Gastroesophageal sphincter (tissue), 4 donors: ENCODE data around the gene CCNB3. TPM values are rescaled to one million over a fixed set of nuclear protein-coding genes. Genes with fewer than 3 reads are reported as not detected.

Experiments
- ATAC-seq: fragments of 150-250 bp; one replicate; pipeline ENCODE4 v1.9.1; 2016; ENCODE audit warnings: mild to moderate bottlenecking, moderate library complexity
- H3K27ac ChIP-seq, 4 donors: fragments of 200-600 bp; sonication (generic) in 3 of 4; 1 replicate in 3 of 4; 2 replicates in 1 of 4; pipeline ENCODE4 v1.5.1; 2016 to 2019
- H3K27me3 ChIP-seq: fragments of 200-600 bp; sonication (generic); one replicate; pipeline ENCODE4 v1.5.1; 2019
- H3K36me3 ChIP-seq, 2 donors: fragments of 200-600 bp; sonication (generic); one replicate each; pipeline ENCODE4 v1.5.1; 2019; ENCODE audit warnings: control low read depth in 1 of 2
- H3K4me1 ChIP-seq, 3 donors: fragments of 200-600 bp; sonication (generic); 1 replicate in 2 of 3; 2 replicates in 1 of 3; pipeline ENCODE4 v1.5.1; 2016 to 2019; ENCODE audit warnings: control low read depth in 2 of 3
- H3K4me3 ChIP-seq, 2 donors: fragments of 200-600 bp; sonication (generic); one replicate each; pipeline ENCODE4 v1.5.1; 2019; ENCODE audit warnings: mild to moderate bottlenecking in 1 of 2, moderate library complexity in 1 of 2
- H3K9me3 ChIP-seq, 3 donors: fragments of 200-600 bp; sonication (generic); one replicate each; pipeline ENCODE4 v1.5.1; 2017 to 2019; ENCODE audit warnings: control low read depth in 2 of 3
- EP300 ChIP-seq: sonication (generic); formaldehyde crosslinking; IDR thresholded peaks from one replicate; pipeline ENCODE4 v1.6.1; 2017; ENCODE audit warnings: antibody characterized with exemption, mild to moderate bottlenecking
- POLR2A ChIP-seq, 2 donors: fragments of 450-650 bp; IDR thresholded peaks; one replicate each; pipeline ENCODE4 v1.6.1; 2017; ENCODE audit warnings: antibody characterized with exemption in 2 of 2, mild to moderate bottlenecking in 2 of 2, moderate library complexity in 1 of 2
- POLR2AphosphoS5 ChIP-seq: sonication (generic); formaldehyde crosslinking; IDR thresholded peaks from one replicate; pipeline ENCODE4 v1.6.1; 2017; ENCODE audit warnings: antibody characterized with exemption
- WGBS, 2 donors: methylation state at CpG; one replicate each; pipeline ENCODE4 v1.1.5; 2018; ENCODE audit warnings: low coverage in 1 of 2; 5-methylcytosine and 5-hydroxymethylcytosine counted together
- total RNA-seq, 4 donors: library from RNA; depleted of rRNA; stranded (reverse); fragments of >200 nt; gene quantifications; one replicate each; pipeline ENCODE4 v1.1.0, GENCODE V29; 2016
- TF ChIP-seq, protein P1 (sequence below), 4 experiments: fragments of 200-600 bp in 2 of 4; fragments of 450-650 bp in 2 of 4; sonication (generic) in 1 of 4; IDR thresholded peaks; one replicate each; pipeline ENCODE4 v1.5.1; 2017 to 2019; ENCODE audit warnings: antibody characterized with exemption in 4 of 4, mild to moderate bottlenecking in 2 of 4, moderate library complexity in 2 of 4

CCNB3 gene
- total RNA-seq, 4 donors from 2014 or later, result 0.27 to 1.0 (median 0.40) TPM; not detected in 1

GRCh38 chrX:50183891-50184290, 20.7 kb upstream of the CCNB3 start:
- 47% methylated on average over 3 of the region's 3 CpGs; no CpG with 5 or more reads in 1 of the 2 donors for whole genome bisulfite sequencing, 2 donors
- Histone ChIP-seq H3K27ac (no peak overlapping the region), H3K9me3 (no peaks in the 10 kb centered on the region), H3K36me3 (no peaks in the 10 kb centered on the region), H3K27me3 (no peaks in the 10 kb centered on the region), H3K4me1 (no peaks in the 10 kb centered on the region), H3K4me3 (no peak overlapping the region)
- ATAC-seq, result no peak
- TF ChIP-seq, protein P1, sequence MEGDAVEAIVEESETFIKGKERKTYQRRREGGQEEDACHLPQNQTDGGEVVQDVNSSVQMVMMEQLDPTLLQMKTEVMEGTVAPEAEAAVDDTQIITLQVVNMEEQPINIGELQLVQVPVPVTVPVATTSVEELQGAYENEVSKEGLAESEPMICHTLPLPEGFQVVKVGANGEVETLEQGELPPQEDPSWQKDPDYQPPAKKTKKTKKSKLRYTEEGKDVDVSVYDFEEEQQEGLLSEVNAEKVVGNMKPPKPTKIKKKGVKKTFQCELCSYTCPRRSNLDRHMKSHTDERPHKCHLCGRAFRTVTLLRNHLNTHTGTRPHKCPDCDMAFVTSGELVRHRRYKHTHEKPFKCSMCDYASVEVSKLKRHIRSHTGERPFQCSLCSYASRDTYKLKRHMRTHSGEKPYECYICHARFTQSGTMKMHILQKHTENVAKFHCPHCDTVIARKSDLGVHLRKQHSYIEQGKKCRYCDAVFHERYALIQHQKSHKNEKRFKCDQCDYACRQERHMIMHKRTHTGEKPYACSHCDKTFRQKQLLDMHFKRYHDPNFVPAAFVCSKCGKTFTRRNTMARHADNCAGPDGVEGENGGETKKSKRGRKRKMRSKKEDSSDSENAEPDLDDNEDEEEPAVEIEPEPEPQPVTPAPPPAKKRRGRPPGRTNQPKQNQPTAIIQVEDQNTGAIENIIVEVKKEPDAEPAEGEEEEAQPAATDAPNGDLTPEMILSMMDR (IDR thresholded peaks at IDR 0.05), result no peak
- TF ChIP-seq POLR2A (IDR thresholded peaks at IDR 0.05) (no peak), POLR2AphosphoS5 (no peak), EP300 (no peak)

GRCh38 chrX:50188859-50189600, 15.5 kb upstream of the CCNB3 start:
- peak overlapping the region in 1 of 4 donors; percentile 11 for H3K27ac ChIP-seq
- TF ChIP-seq, protein P1 (IDR thresholded peaks at IDR 0.05), result no peak
- no peak for TF ChIP-seq EP300
- no peak for TF ChIP-seq POLR2AphosphoS5
- TF ChIP-seq POLR2A (IDR thresholded peaks at IDR 0.05), result no peak
- ATAC-seq, result no peak

DNA sequence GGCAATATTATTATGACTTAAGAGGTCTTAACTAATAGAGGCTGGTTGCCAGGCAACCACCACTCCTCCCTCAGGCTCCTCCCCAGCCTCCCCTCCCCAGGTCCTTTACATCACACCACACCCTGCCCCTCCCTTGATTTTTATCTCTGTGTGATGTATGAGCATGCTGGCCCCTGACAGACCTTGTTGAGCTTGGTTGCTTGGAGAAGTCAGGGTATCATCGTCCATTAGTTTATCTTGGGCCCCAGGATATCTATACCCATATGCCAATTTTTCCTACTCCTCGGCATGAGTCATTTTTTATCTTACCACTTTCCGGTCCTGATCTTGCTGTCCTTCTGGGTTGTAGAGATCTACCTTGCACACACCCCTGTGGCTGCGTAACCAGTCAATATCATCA, 6.2 kb upstream of the CCNB3 start:
- Histone ChIP-seq H3K4me1 (no peaks in the 10 kb centered on the region), H3K4me3 (no peak overlapping the region), H3K9me3 (no peaks in the 10 kb centered on the region), H3K27me3 (no peaks in the 10 kb centered on the region), H3K36me3 (no peaks in the 10 kb centered on the region), H3K27ac (no peak overlapping the region)
- ATAC-seq, result no peak
- 63 to 86% methylated on average over 1 to 4 of the region's 4 CpGs for WGBS, 2 donors
- no peak for TF ChIP-seq POLR2AphosphoS5
- TF ChIP-seq EP300, result no peak
- TF ChIP-seq, protein P1 (IDR thresholded peaks at IDR 0.05), result no peak
- no peak for TF ChIP-seq POLR2A (IDR thresholded peaks at IDR 0.05)

More at GRCh38 chrX:50188859-50189600, 15.5 kb upstream of the CCNB3 start:
- 23 to 32% methylated on average over 5 to 9 of the region's 9 CpGs for WGBS, 2 donors
- H3K9me3 ChIP-seq, result no peaks in the 10 kb centered on the region
- no peaks in the 10 kb centered on the region for H3K4me1 ChIP-seq
- H3K4me3 ChIP-seq, result no peak overlapping the region
- H3K27me3 ChIP-seq, result no peaks in the 10 kb centered on the region
- no peaks in the 10 kb centered on the region for H3K36me3 ChIP-seq

DNA sequence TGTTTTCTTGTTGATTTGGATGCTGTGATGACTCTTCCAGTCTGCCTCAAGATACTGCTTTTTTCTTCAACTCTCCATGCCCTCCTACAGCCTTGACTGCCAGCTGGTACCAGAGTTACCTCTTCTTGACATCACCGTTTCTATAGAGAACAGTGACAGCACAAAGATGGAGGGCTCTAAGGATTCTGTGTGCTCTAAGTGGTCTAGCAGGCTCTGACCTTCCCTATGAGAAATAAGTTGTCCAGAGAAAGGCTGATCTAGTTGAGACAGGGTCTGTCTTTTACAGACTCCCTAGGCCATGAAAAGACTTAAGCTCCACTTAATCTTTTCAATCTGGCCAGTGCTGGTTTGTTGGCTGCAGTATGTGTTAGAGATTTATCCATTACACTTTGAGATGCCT, 3.7 kb upstream of the CCNB3 start, which contains the start of gene AKAP4:
Gene AKAP4, minus strand, starts transcription at position 101 of the 400 bp plus-strand sequence. CDS start 118 bp downstream, outside the sequence.
- WGBS, 2 donors, result no CpG with 5 or more reads among the region's 1 CpG
- Histone ChIP-seq H3K9me3 (no peaks in the 10 kb centered on the region), H3K27ac (no peak within 1 kb of the TSS), H3K36me3 (no peaks in the 10 kb centered on the region), H3K4me3 (no peak within 1 kb of the TSS), H3K27me3 (no peaks in the 10 kb centered on the region), H3K4me1 (peaks cover 0 to 8% (median 4%) of the 10 kb centered on the region in 3 donors)
- TF ChIP-seq, protein P1 (IDR thresholded peaks at IDR 0.05), result no peak
- TF ChIP-seq POLR2A (IDR thresholded peaks at IDR 0.05), result no peak
- no peak for TF ChIP-seq POLR2AphosphoS5
- TF ChIP-seq EP300, result no peak
- no peak for ATAC-seq

GRCh38 chrX:50202539-50202938, 2.0 kb upstream of the CCNB3 start:
- peaks cover 0 to 8% (median 4%) of the 10 kb centered on the region in 3 donors for H3K4me1 ChIP-seq
- ATAC-seq, result no peak
- no peak overlapping the region for H3K27ac ChIP-seq
- no peak overlapping the region for H3K4me3 ChIP-seq
- no peaks in the 10 kb centered on the region for H3K27me3 ChIP-seq
- H3K36me3 ChIP-seq, result no peaks in the 10 kb centered on the region
- 61 to 100% methylated on average over 1 to 2 of the region's 3 CpGs for WGBS, 2 donors
- TF ChIP-seq, protein P1 (IDR thresholded peaks at IDR 0.05), result no peak
- TF ChIP-seq EP300 (no peak), POLR2AphosphoS5 (no peak), POLR2A (IDR thresholded peaks at IDR 0.05) (no peak)
- no peaks in the 10 kb centered on the region for H3K9me3 ChIP-seq
